GM12878 (cell line): ENCODE results near the gene RAD9A. TPM values are rescaled to one million over a fixed set of nuclear protein-coding genes. Genes with fewer than 3 reads are reported as not detected.

ENCODE experiments used
- BACH1 ChIP-seq: fragments of 450-650 bp; IDR thresholded peaks from 2 replicates; pipeline ENCODE4 v1.6.1; 2017; ENCODE audit warnings: mild to moderate bottlenecking, borderline replicate concordance
- BCL3 ChIP-seq: IDR thresholded peaks from 2 replicates; pipeline ENCODE4 v1.6.1; 2011; ENCODE audit warnings: borderline replicate concordance, low read depth, mild to moderate bottlenecking, moderate library complexity, low read length; ENCODE audit not compliant: insufficient read depth, poor library complexity, severe bottlenecking
- BRCA1 ChIP-seq: IDR thresholded peaks from 2 replicates; pipeline ENCODE4 v1.6.1; 2011; ENCODE audit warnings: low read depth, low read length, improper control_type of control experiment
- CHD2 ChIP-seq: IDR thresholded peaks from 2 replicates; pipeline ENCODE4 v1.6.1; 2011; ENCODE audit warnings: low read depth, low read length, improper control_type of control experiment, borderline replicate concordance
- DPF2 ChIP-seq: fragments of 450-650 bp; IDR thresholded peaks from 2 replicates; pipeline ENCODE4 v1.6.1; 2017; ENCODE audit warnings: mild to moderate bottlenecking
- EZH2 ChIP-seq: IDR thresholded peaks from 2 replicates; pipeline ENCODE4 v1.6.1; 2012; ENCODE audit warnings: low read depth, mild to moderate bottlenecking, control low read depth, inconsistent platforms, low read length, borderline replicate concordance; ENCODE audit not compliant: control insufficient read depth
- HDAC2 ChIP-seq: fragments of 200-600 bp; sonication (generic); IDR thresholded peaks from 2 replicates; pipeline ENCODE4 v1.6.1; 2017
- IRF4 ChIP-seq: IDR thresholded peaks from 2 replicates; pipeline ENCODE4 v1.6.1; 2011; ENCODE audit warnings: low read depth, low read length
- MXI1 ChIP-seq: fragments of 150-350 bp; IDR thresholded peaks from 2 replicates; pipeline ENCODE4 v1.6.1; 2011; ENCODE audit warnings: low read depth, mild to moderate bottlenecking, inconsistent platforms, low read length, improper control_type of control experiment
- NFXL1 ChIP-seq: fragments of 450-650 bp; IDR thresholded peaks from 2 replicates; pipeline ENCODE4 v1.6.1; 2017; ENCODE audit warnings: antibody characterized with exemption, mild to moderate bottlenecking, borderline replicate concordance
- RUNX3 ChIP-seq: IDR thresholded peaks from 2 replicates; pipeline ENCODE4 v1.6.1; 2012; ENCODE audit warnings: low read length, inconsistent platforms
- SIX5 ChIP-seq: IDR thresholded peaks from 2 replicates; pipeline ENCODE4 v1.6.1; 2011; ENCODE audit warnings: mild to moderate bottlenecking, low read depth, low read length, moderate library complexity; ENCODE audit not compliant: severe bottlenecking
- YY1 ChIP-seq: IDR thresholded peaks from 2 replicates; pipeline ENCODE4 v1.6.1; 2011; ENCODE audit warnings: low read depth, mild to moderate bottlenecking, low read length
- ZBED1 ChIP-seq: IDR thresholded peaks from 2 replicates; pipeline ENCODE4 v1.6.1; 2016; ENCODE audit warnings: borderline replicate concordance
- ZBTB11 ChIP-seq: fragments of 450-650 bp; formaldehyde crosslinking; IDR thresholded peaks from 2 replicates; pipeline ENCODE4 v1.5.0; 2022; ENCODE audit warnings: mild to moderate bottlenecking, missing genetic modification characterization
- ZBTB33 ChIP-seq: fragments of 450-650 bp; IDR thresholded peaks from 2 replicates; pipeline ENCODE4 v1.6.1; 2017; ENCODE audit warnings: mild to moderate bottlenecking
- polyA plus RNA-seq, 11 experiments: library from polyadenylated mRNA; depleted of rRNA in 4 of 11; unstranded in 6 of 11; stranded (reverse) in 5 of 11; fragments of >200 nt; fragmentation: Nextera tagmentation in 4 of 11; fragmentation: Illumina TruSeq in 1 of 11; extraction: Ambion mirVana in 4 of 11; extraction: Trizol in 1 of 11; gene quantifications; 1 replicate in 1 of 11; 2 replicates in 10 of 11; pipeline versions ENCODE4 v1.2.1 to v1.2.3, GENCODE V29; 2011 to 2016; ENCODE audit warnings: inconsistent platforms in 2 of 11, missing spikeins in 2 of 11, low read depth in 1 of 11
- total RNA-seq, 4 experiments: library from RNA; depleted of rRNA in 3 of 4; stranded (reverse); fragments of >200 nt in 3 of 4; fragmentation: Illumina TruSeq in 1 of 4; extraction: Trizol in 1 of 4; gene quantifications; 2 replicates each; pipeline versions ENCODE4 v1.2.1 to v1.2.3, GENCODE V29; 2013 to 2021
- TF ChIP-seq, protein P1 (sequence below): fragments of 450-650 bp; IDR thresholded peaks from 2 replicates; pipeline ENCODE4 v1.6.1; 2018; ENCODE audit warnings: mild to moderate bottlenecking, low read depth, moderate library complexity; ENCODE audit not compliant: partially characterized antibody
- TF ChIP-seq, protein P2 (sequence below): fragments of 450-650 bp; conservative IDR thresholded peaks from 2 replicates; pipeline ENCODE4 v1.6.1; 2017; ENCODE audit warnings: mild to moderate bottlenecking, moderate library complexity

The RAD9A gene
- total and polyA plus RNA-seq, 10 of the 15 experiments (the other 5 are each of a cell fraction or from before 2014, with no cell fraction given): 1.1 to 36.2 (median 19.8) TPM

DNA sequence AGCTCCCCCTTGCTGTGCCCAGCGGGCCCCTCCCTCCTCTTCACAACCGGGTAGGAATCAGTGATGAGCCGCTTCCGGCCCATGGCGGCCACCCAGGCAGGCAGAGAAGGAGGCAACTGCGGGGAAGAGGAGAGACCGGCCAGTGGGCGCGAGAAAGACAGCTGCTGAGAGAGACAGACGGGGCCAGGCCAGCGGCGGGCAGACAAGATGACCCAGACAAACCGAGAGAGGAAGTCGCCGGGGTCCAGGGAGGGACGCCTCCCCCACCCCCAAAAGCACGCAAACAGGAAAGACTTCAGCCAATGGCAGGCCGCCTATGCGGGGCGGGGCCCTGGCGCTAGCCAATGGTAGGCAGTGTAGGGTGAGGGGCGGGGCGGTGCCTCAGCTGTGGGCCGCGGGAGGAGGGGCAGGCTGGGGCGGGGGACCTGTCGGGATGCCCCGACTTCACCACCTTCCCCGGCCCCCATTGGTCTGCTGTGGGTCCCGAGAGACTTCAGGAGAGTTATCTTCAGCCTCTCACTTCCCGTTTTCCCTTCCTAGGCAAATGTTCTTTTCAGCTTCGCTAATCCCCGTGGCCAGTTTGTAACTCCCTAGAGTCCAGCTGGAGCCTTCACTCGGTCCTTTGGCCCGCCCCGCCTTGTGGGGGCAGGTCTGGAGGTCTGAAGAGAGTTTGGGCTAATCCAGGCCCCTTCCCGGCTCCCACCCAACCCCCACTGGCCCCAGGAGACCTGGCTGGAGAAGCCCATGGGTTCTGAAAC lies 38.3 kb upstream of the RAD9A start, which contains the start of gene POLD4 (continued):
- TF ChIP-seq ZBTB11 (CRISPR knock-in tag) (no peak), MXI1 (no peak), BCL3 (peak; percentile 62), DPF2 (peak; percentile 81), EZH2 (no peak), YY1 (peak; percentile 81), NFXL1 (no peak), RUNX3 (no peak), IRF4 (peak; percentile 48; the same call in 1 of the 2 replicates), ZBTB33 (no peak), BRCA1 (no peak), BACH1 (no peak; the same call in 1 of the 2 replicates), CHD2 (peak; percentile 93), HDAC2 (no peak), ZBED1 (peak; percentile 34; the same call in 1 of the 2 replicates), SIX5 (no peak)
- TF ChIP-seq, protein P1, sequence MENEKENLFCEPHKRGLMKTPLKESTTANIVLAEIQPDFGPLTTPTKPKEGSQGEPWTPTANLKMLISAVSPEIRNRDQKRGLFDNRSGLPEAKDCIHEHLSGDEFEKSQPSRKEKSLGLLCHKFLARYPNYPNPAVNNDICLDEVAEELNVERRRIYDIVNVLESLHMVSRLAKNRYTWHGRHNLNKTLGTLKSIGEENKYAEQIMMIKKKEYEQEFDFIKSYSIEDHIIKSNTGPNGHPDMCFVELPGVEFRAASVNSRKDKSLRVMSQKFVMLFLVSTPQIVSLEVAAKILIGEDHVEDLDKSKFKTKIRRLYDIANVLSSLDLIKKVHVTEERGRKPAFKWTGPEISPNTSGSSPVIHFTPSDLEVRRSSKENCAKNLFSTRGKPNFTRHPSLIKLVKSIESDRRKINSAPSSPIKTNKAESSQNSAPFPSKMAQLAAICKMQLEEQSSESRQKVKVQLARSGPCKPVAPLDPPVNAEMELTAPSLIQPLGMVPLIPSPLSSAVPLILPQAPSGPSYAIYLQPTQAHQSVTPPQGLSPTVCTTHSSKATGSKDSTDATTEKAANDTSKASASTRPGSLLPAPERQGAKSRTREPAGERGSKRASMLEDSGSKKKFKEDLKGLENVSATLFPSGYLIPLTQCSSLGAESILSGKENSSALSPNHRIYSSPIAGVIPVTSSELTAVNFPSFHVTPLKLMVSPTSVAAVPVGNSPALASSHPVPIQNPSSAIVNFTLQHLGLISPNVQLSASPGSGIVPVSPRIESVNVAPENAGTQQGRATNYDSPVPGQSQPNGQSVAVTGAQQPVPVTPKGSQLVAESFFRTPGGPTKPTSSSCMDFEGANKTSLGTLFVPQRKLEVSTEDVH: no peak
- TF ChIP-seq, protein P2, sequence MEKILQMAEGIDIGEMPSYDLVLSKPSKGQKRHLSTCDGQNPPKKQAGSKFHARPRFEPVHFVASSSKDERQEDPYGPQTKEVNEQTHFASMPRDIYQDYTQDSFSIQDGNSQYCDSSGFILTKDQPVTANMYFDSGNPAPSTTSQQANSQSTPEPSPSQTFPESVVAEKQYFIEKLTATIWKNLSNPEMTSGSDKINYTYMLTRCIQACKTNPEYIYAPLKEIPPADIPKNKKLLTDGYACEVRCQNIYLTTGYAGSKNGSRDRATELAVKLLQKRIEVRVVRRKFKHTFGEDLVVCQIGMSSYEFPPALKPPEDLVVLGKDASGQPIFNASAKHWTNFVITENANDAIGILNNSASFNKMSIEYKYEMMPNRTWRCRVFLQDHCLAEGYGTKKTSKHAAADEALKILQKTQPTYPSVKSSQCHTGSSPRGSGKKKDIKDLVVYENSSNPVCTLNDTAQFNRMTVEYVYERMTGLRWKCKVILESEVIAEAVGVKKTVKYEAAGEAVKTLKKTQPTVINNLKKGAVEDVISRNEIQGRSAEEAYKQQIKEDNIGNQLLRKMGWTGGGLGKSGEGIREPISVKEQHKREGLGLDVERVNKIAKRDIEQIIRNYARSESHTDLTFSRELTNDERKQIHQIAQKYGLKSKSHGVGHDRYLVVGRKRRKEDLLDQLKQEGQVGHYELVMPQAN: peak; percentile 90
